ENCODE data around the gene PCYT2. TPM values are rescaled to one million over a fixed set of nuclear protein-coding genes. Genes with fewer than 3 reads are reported as not detected.

The PCYT2 gene
- total and polyA plus RNA-seq, 10 of the 15 experiments (the other 5 are each of a cell fraction or from before 2014, with no cell fraction given) = 0.63 to 72.0 (median 45.0) TPM

DNA sequence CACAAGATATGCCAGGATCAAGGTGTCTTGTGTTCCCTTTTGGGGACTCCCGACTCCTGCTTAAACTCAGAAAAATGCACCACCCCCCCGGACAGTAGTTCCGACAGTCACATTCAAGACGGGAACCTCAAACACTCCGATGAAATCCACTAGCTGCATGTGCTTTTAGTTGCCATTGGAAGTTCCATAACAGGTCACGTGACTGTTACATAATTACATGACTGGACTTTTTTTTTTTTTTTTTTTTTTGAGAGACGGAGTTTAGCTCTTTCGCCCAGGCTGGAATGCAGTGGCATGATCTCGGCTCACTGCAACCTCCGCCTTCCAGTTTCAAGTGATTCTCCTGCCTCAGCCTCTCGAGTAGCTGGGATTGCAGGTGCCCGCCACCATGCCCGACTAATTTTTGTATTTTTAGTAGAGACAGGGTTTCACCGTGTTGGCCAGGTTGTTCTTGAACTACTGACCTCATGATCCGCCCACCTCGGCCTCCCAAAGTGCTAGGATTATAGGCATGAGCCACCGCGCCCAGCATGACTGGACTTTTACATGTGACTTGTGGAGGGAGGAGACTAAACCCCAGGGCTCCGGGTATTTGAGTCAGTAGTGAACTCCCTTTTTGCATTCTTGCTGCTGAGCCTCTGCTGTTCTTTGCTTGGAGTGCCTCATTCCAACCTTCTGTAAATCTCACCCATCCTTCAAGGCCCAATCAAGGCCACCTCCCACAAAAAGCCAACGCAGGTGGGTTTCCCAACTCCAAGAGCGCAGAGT lies 5.2 kb upstream of the PCYT2 start (continued):
- TF ChIP-seq TCF7 (IDR thresholded peaks at IDR 0.05; ENCODE audit: borderline replicate concordance) (no peak), RB1 (IDR thresholded peaks at IDR 0.05; ENCODE audit: borderline replicate concordance) (no peak), MYC (IDR thresholded peaks at IDR 0.05; ENCODE audit: insufficient read depth, insufficient read length, insufficient replicate concordance, low read length, severe bottlenecking) (no peak), NBN (IDR thresholded peaks at IDR 0.05) (no peak), TCF3 (IDR thresholded peaks at IDR 0.05; ENCODE audit: borderline replicate concordance, insufficient read depth, low read depth, low read length) (no peak), ASH2L (IDR thresholded peaks at IDR 0.05; ENCODE audit: borderline replicate concordance, low read depth) (no peak)
- TF ChIP-seq, protein P1, sequence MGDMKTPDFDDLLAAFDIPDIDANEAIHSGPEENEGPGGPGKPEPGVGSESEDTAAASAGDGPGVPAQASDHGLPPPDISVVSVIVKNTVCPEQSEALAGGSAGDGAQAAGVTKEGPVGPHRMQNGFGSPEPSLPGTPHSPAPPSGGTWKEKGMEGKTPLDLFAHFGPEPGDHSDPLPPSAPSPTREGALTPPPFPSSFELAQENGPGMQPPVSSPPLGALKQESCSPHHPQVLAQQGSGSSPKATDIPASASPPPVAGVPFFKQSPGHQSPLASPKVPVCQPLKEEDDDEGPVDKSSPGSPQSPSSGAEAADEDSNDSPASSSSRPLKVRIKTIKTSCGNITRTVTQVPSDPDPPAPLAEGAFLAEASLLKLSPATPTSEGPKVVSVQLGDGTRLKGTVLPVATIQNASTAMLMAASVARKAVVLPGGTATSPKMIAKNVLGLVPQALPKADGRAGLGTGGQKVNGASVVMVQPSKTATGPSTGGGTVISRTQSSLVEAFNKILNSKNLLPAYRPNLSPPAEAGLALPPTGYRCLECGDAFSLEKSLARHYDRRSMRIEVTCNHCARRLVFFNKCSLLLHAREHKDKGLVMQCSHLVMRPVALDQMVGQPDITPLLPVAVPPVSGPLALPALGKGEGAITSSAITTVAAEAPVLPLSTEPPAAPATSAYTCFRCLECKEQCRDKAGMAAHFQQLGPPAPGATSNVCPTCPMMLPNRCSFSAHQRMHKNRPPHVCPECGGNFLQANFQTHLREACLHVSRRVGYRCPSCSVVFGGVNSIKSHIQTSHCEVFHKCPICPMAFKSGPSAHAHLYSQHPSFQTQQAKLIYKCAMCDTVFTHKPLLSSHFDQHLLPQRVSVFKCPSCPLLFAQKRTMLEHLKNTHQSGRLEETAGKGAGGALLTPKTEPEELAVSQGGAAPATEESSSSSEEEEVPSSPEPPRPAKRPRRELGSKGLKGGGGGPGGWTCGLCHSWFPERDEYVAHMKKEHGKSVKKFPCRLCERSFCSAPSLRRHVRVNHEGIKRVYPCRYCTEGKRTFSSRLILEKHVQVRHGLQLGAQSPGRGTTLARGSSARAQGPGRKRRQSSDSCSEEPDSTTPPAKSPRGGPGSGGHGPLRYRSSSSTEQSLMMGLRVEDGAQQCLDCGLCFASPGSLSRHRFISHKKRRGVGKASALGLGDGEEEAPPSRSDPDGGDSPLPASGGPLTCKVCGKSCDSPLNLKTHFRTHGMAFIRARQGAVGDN (IDR thresholded peaks at IDR 0.05) = no peak

GRCh38 chr17:81915331-81915730 lies 4.1 kb upstream of the PCYT2 start:
- ChIA-PET RAD21 (ENCODE audit: unreplicated experiment) (no interaction called here), CTCF (no interaction called here), SMC1A (ENCODE audit: uncharacterized antibody, unreplicated experiment) (no interaction called here), POLR2A (no interaction called here)
- intact Hi-C loops (cut with micrococcal nuclease; ENCODE audit: unreplicated experiment) (no loop called here), in situ Hi-C loops (cut with MboI) (no loop called here)
- Histone ChIP-seq H4K20me1 (ENCODE audit: control insufficient read depth, insufficient read depth) (no peaks in the 10 kb centered on the region), H3K27ac (ENCODE audit: control insufficient read depth, insufficient read depth) (no peak overlapping the region), H3K36me3 (ENCODE audit: control insufficient read depth in 2 of 2, insufficient read depth in 2 of 2, low read length in 1 of 2) (peaks cover 14 to 29% of the 10 kb centered on the region in 2 experiments), H2AFZ (ENCODE audit: control insufficient read depth, low read depth, low read length) (no peak overlapping the region), H3K4me2 (ENCODE audit: control insufficient read depth, insufficient read depth) (no peak overlapping the region), H3K79me2 (ENCODE audit: control insufficient read depth, insufficient read depth, low read length) (peaks cover 29% of the 10 kb centered on the region), H3K9ac (ENCODE audit: control insufficient read depth, insufficient read depth, low read length) (no peak overlapping the region), H3K4me3 (no peak overlapping the region), H3K27me3 (replicated peaks in 1 of 2; ENCODE audit: control insufficient read depth in 2 of 2, insufficient read depth in 2 of 2, low read length in 1 of 2) (no peaks in the 10 kb centered on the region), H3K4me1 (ENCODE audit: control insufficient read depth, insufficient read depth, low read length) (peaks cover 6% of the 10 kb centered on the region), H3K9me3 (replicated peaks; ENCODE audit: control insufficient read depth, insufficient read depth, low read length) (no peaks in the 10 kb centered on the region)
- FAIRE-seq = no peak
- no peak for ATAC-seq
- TF ChIP-seq POLR2AphosphoS5 (IDR thresholded peaks at IDR 0.05; ENCODE audit: low read length) = 0 out of 2 replicates have a peak, but pooled peaks have one; percentile 13
- TF ChIP-seq, protein P2, sequence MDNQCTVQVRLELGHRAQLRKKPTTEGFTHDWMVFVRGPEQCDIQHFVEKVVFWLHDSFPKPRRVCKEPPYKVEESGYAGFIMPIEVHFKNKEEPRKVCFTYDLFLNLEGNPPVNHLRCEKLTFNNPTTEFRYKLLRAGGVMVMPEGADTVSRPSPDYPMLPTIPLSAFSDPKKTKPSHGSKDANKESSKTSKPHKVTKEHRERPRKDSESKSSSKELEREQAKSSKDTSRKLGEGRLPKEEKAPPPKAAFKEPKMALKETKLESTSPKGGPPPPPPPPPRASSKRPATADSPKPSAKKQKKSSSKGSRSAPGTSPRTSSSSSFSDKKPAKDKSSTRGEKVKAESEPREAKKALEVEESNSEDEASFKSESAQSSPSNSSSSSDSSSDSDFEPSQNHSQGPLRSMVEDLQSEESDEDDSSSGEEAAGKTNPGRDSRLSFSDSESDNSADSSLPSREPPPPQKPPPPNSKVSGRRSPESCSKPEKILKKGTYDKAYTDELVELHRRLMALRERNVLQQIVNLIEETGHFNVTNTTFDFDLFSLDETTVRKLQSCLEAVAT (IDR thresholded peaks at IDR 0.05) = no peak
- DNase-seq (ENCODE audit: low read depth, low spot score) = no peak
- WGBS (ENCODE audit: insufficient coverage, insufficient replicate concordance, low lambda C conversion rate, missing lambda C conversion rate) = 92% methylated on average over 12 of the region's 12 CpGs
- BruUV-seq (replicated peaks) = no TSS peak

All from GM12878 (cell line).